Esophagus squamous epithelium (tissue), 5 donors: ENCODE measurements around the gene GIGYF2. TPM values are rescaled to one million over a fixed set of nuclear protein-coding genes. Genes with fewer than 3 reads are reported as not detected.

Experiments
- DNase-seq: peaks from one replicate; lab custom pipeline; 2025; lab: John Stamatoyannopoulos, UW
- H3K27ac ChIP-seq, 4 donors: fragments of 200-600 bp; sonication (generic); one replicate each; pipeline ENCODE4 v1.5.1; 2016 to 2019; ENCODE audit warnings: mild to moderate bottlenecking in 1 of 4
- H3K27me3 ChIP-seq, 4 donors: fragments of 200-600 bp; sonication (generic); 1 replicate in 3 of 4; 2 replicates in 1 of 4; pipeline versions ENCODE4 v1.5.1 to v1.6.0; 2017 to 2021; ENCODE audit warnings: antibody characterized with exemption in 1 of 4
- H3K36me3 ChIP-seq, 3 donors: fragments of 200-600 bp; sonication (generic); one replicate each; pipeline ENCODE4 v1.5.1; 2016 to 2019
- H3K4me1 ChIP-seq, 3 donors: fragments of 200-600 bp; sonication (generic); one replicate each; pipeline ENCODE4 v1.5.1; 2017 to 2019
- H3K4me3 ChIP-seq, 4 donors: fragments of 200-600 bp; sonication (generic); 1 replicate in 3 of 4; 2 replicates in 1 of 4; pipeline ENCODE4 v1.5.1; 2016 to 2019; ENCODE audit warnings: mild to moderate bottlenecking in 2 of 4, moderate library complexity in 1 of 4
- H3K9me3 ChIP-seq, 3 donors: fragments of 200-600 bp; sonication (generic); one replicate each; pipeline ENCODE4 v1.5.1; 2016 to 2019
- POLR2A ChIP-seq, 4 donors: fragments of 450-650 bp; IDR thresholded peaks; one replicate each; pipeline ENCODE4 v1.6.1; 2017; ENCODE audit warnings: antibody characterized with exemption in 4 of 4, mild to moderate bottlenecking in 4 of 4, moderate library complexity in 3 of 4
- WGBS, 2 donors: methylation state at CpG; one replicate each; pipeline ENCODE4 v1.1.5; 2018; 5-methylcytosine and 5-hydroxymethylcytosine counted together
- intact Hi-C: fragments of 100-400 bp; cut with DNase I; formaldehyde crosslinking; loops from one replicate; pipeline ENCODE4 v1.15.0; 2022
- total RNA-seq, 4 donors: library from RNA; depleted of rRNA; stranded (reverse); fragments of >200 nt; gene quantifications; one replicate each; pipeline ENCODE4 v1.1.0, GENCODE V29; 2016
- TF ChIP-seq, protein P1 (sequence below), 6 experiments: fragments of 450-650 bp in 4 of 6; fragments of 200-600 bp in 2 of 6; sonication (generic) in 2 of 6; IDR thresholded peaks; one replicate each; pipeline ENCODE4 v1.5.1; 2016 to 2019; ENCODE audit warnings: antibody characterized with exemption in 6 of 6, mild to moderate bottlenecking in 4 of 6, moderate library complexity in 4 of 6
- donor health status: DM: yes; HTN: yes; CAD: no.

GIGYF2 gene
- total RNA-seq, 4 donors from 2014 or later: 48.7 to 79.0 (median 62.0) TPM

DNA sequence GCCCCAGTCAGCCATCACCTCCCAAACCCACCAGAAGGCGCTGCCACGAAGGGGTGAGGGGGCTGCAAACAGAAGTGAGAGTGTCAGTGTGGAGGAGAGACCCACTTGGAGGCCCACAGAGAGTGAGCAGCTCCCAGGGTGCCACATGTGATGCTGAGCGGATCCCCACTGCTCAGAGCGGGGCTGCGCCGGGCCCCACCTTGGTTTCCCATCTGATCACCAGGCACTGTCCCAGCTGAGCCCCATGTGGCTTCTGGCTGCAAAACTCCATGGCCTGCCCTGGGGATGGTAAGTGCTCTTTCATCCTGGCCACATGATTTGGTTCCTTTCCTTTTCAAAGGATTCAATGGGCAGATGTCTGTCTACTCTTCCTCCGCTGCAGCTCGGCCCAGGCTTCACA lies 196.7 kb downstream of the GIGYF2 start:
- no peak for DNase-seq
- 89 to 90% methylated on average over 4 to 6 of the region's 8 CpGs for WGBS, 2 donors
- TF ChIP-seq, protein P1, sequence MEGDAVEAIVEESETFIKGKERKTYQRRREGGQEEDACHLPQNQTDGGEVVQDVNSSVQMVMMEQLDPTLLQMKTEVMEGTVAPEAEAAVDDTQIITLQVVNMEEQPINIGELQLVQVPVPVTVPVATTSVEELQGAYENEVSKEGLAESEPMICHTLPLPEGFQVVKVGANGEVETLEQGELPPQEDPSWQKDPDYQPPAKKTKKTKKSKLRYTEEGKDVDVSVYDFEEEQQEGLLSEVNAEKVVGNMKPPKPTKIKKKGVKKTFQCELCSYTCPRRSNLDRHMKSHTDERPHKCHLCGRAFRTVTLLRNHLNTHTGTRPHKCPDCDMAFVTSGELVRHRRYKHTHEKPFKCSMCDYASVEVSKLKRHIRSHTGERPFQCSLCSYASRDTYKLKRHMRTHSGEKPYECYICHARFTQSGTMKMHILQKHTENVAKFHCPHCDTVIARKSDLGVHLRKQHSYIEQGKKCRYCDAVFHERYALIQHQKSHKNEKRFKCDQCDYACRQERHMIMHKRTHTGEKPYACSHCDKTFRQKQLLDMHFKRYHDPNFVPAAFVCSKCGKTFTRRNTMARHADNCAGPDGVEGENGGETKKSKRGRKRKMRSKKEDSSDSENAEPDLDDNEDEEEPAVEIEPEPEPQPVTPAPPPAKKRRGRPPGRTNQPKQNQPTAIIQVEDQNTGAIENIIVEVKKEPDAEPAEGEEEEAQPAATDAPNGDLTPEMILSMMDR (IDR thresholded peaks at IDR 0.05): no peak
- no peak for TF ChIP-seq POLR2A (IDR thresholded peaks at IDR 0.05)
- no peaks in the 10 kb centered on the region for H3K36me3 ChIP-seq
- H3K27me3 ChIP-seq: peaks cover 0 to 19% (median 0%) of the 10 kb centered on the region in 4 donors
- H3K9me3 ChIP-seq: no peaks in the 10 kb centered on the region
- intact Hi-C loops: no loop called here
- peaks cover 0 to 16% (median 0%) of the 10 kb centered on the region in 3 donors for H3K4me1 ChIP-seq
- no peak overlapping the region for H3K27ac ChIP-seq
- no peak overlapping the region for H3K4me3 ChIP-seq

DNA sequence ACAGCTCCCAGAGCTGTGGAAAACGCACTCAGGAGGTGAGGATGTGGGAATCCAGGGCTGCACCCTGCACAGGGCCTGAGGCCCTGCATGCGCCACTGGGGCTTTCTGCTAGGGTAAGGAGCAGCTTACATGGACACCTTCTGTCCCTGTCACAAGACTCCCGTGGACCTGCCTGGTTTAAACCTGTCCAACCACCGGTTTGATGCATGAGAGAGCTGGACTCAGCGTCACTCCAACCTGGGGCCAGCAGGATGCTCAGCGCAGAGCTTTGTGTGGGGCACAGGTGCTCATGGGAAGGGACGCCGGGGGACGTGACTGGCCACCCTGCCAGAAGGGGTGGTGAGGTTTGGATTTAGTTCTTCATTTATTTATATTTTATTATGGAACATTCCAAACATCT lies 197.1 kb downstream of the GIGYF2 start:
- peaks cover 0 to 16% (median 0%) of the 10 kb centered on the region in 3 donors for H3K4me1 ChIP-seq
- DNase-seq: no peak
- no peak for TF ChIP-seq POLR2A (IDR thresholded peaks at IDR 0.05)
- TF ChIP-seq, protein P1 (IDR thresholded peaks at IDR 0.05): no peak
- 94% methylated on average over 6 of the region's 9 CpGs; no CpG with 5 or more reads in 1 of the 2 donors for WGBS, 2 donors
- no peaks in the 10 kb centered on the region for H3K9me3 ChIP-seq
- peaks cover 0 to 19% (median 0%) of the 10 kb centered on the region in 4 donors for H3K27me3 ChIP-seq
- no peak overlapping the region for H3K27ac ChIP-seq
- H3K4me3 ChIP-seq: no peak overlapping the region
- no peaks in the 10 kb centered on the region for H3K36me3 ChIP-seq
- intact Hi-C loops: no loop called here

DNA sequence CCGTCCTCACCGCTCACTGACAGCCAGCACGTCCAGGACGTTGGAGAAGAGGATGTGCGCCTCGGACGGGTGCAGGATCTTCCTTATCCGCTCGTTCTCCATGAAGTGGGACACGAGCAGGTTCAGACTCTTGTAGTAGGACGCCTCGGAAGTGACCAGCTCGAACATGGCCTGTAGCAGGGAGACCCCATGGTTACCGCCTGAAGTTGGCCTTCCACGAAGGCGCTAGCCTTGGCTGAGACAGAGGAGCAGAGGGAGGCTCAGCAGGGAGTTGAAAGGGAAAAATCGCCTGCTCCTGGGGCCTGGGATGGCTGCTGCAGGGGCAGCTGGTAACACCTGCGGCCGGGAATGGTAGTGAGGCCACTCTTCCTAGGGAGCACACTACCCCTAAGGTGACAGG lies 197.6 kb downstream of the GIGYF2 start:
- peaks cover 0 to 16% (median 0%) of the 10 kb centered on the region in 3 donors for H3K4me1 ChIP-seq
- H3K9me3 ChIP-seq: no peaks in the 10 kb centered on the region
- no peak overlapping the region for H3K27ac ChIP-seq
- WGBS, 2 donors: 88% methylated on average over 15 of the region's 19 CpGs; no CpG with 5 or more reads in 1 of the 2 donors
- intact Hi-C loops: no loop called here
- TF ChIP-seq POLR2A (IDR thresholded peaks at IDR 0.05): no peak
- TF ChIP-seq, protein P1 (IDR thresholded peaks at IDR 0.05): no peak
- peaks cover 0 to 19% (median 0%) of the 10 kb centered on the region in 4 donors for H3K27me3 ChIP-seq
- H3K4me3 ChIP-seq: no peak overlapping the region
- no peak for DNase-seq
- no peaks in the 10 kb centered on the region for H3K36me3 ChIP-seq

DNA sequence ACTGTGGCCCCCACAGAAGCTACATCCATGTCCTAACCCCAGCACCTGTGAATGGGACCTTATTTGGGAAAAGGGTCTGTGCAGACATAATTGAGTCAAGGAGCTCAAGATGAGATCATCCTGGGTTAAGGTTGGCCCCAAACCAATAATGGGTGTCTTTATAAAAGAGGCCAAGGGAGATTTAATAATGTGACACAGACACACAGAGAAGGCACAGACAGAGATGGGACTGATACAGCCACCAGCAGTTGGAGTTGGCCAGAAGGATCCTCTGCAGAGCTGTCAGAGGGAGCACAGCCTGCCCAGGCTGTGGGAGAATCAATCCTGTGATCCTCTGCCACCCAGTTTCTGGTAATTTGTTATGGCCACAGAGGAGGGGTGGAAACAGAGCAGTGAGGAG lies 199.0 kb downstream of the GIGYF2 start:
- Histone ChIP-seq H3K9me3 (no peaks in the 10 kb centered on the region), H3K4me3 (no peak overlapping the region), H3K36me3 (no peaks in the 10 kb centered on the region), H3K27ac (no peak overlapping the region), H3K27me3 (peaks cover 0 to 12% (median 0%) of the 10 kb centered on the region in 4 donors), H3K4me1 (peaks cover 0 to 10% (median 0%) of the 10 kb centered on the region in 3 donors)
- no peak for TF ChIP-seq POLR2A (IDR thresholded peaks at IDR 0.05)
- TF ChIP-seq, protein P1 (IDR thresholded peaks at IDR 0.05): no peak
- DNase-seq: no peak
- intact Hi-C loops: no loop called here

DNA sequence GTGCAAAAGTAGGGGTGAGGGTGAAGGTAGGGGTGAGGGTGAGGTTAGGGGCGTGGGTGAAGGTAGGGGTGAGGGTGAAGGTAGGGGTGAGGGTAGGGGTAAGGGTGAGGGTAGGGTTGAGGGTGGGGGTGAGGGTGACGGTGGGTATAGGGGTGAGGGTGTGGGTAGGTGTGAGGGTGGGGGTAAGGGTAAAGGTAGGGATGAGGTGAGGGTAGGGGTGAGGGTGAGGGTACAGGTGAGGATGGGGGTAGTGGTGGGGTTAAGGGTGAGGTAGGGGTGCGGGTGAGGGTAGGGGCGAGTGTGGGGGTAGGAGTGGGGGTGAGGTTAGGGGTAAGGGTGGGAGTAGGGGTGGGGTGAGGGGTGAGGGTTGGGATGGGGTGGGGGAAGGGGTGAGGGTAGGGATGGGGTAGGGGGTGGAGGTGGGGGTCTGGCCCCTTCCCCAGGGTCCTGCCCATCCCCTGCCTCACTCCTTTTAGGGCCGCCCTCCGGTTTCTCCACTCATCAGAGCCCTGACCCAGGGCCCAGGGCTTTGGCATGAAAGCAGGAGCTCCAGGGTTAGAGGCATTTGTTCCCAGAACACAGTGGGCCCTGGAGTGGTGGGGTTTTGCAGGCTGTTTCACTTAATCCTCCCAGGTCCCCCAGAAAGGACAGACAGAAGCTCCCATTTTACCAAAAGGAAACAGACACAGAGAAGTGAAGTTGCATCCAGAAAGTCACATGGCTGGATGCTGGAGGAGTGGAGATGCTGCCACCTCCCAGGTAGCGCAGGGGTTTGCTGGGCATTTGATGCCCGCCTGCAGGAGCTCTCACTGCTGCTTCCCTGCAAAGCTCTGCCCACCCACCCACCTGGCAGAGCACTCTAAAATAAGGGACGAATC lies 199.8 kb downstream of the GIGYF2 start:
- WGBS, 2 donors: 87 to 94% methylated on average over 4 to 7 of the region's 9 CpGs

More for the DNA sequence above, 199.8 kb downstream of the GIGYF2 start:
- no peak overlapping the region for H3K4me3 ChIP-seq
- peaks cover 0 to 15% (median 0%) of the 10 kb centered on the region in 4 donors for H3K27me3 ChIP-seq
- no peak for TF ChIP-seq POLR2A (IDR thresholded peaks at IDR 0.05)
- TF ChIP-seq, protein P1 (IDR thresholded peaks at IDR 0.05): no peak
- no peaks in the 10 kb centered on the region for H3K36me3 ChIP-seq
- intact Hi-C loops: no loop called here
- no peaks in the 10 kb centered on the region for H3K9me3 ChIP-seq
- H3K4me1 ChIP-seq: peaks cover 0 to 9% (median 5%) of the 10 kb centered on the region in 3 donors
- H3K27ac ChIP-seq: no peak overlapping the region
- no peak for DNase-seq
